Measurements from ENCODE around the gene JTB. TPM values are rescaled to one million over a fixed set of nuclear protein-coding genes. Genes with fewer than 3 reads are reported as not detected.
A peak's percentile ranks its signal among the peaks of the same experiment; 100 is the strongest.

The JTB gene
- total and polyA plus RNA-seq, 4 donors: 84.8 to 227 (median 146) TPM

- WGBS, 2 donors: 95 to 97% methylated on average over 12 of the region's 12 CpGs
- DNase-seq: peak in 1 of 2 donors; percentile 37
- H3K4me3 ChIP-seq (ENCODE audit: low read length in 2 of 2): no peak overlapping the region
- no peaks in the 10 kb centered on the region for H3K27me3 ChIP-seq (ENCODE audit: control insufficient read depth in 1 of 2, insufficient read depth in 2 of 2, low read length in 1 of 2)
- H3K27ac ChIP-seq (ENCODE audit: low read depth in 1 of 2, low read length in 2 of 2): no peak overlapping the region
- no peaks in the 10 kb centered on the region for H3K4me1 ChIP-seq (ENCODE audit: control insufficient read depth in 1 of 2, insufficient read depth in 2 of 2, low read length in 2 of 2)
- peaks cover 6 to 10% of the 10 kb centered on the region in 2 donors for H3K36me3 ChIP-seq (ENCODE audit: control insufficient read depth in 1 of 2, insufficient read depth in 2 of 2, low read length in 1 of 2)
- H3K9me3 ChIP-seq (ENCODE audit: control insufficient read depth, low read length): no peaks in the 10 kb centered on the region
- ATAC-seq (ENCODE audit: low FRiP score): no peak
- intact Hi-C loops (cut with DNase I): no loop called here
Measured at GRCh38 chr1:153936011-153936802, 41.3 kb downstream of the JTB start.

DNA sequence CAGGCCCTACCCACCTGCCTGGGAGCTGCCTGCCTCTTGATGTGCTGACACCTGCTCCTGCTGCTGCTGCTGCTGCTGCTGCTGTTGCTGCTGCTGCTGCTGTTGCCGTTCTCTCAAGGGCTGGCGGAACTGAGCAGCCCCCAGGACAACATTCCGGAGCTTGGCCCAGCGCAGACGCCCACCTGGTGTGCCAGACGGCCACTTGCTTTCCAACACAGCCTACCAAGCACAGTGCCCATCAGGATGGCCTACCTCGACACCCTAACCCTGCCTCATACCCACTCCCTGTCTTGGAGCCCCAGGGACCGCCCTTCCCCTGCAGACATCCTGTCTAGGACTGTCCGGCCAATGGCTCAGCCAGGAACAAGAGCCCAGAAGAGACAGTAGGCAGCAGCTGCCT, 42.7 kb downstream of the JTB start:
- no peak for ATAC-seq (ENCODE audit: low FRiP score)
- H3K9me3 ChIP-seq (ENCODE audit: control insufficient read depth, low read length): no peaks in the 10 kb centered on the region
- no peak overlapping the region for H3K4me3 ChIP-seq (ENCODE audit: low read length in 2 of 2)
- intact Hi-C loops (cut with DNase I): no loop called here
- 94 to 96% methylated on average over 9 of the region's 9 CpGs for WGBS, 2 donors
- H3K36me3 ChIP-seq (ENCODE audit: control insufficient read depth in 1 of 2, insufficient read depth in 2 of 2, low read length in 1 of 2): peaks cover 6 to 11% of the 10 kb centered on the region in 2 donors
- peak in 1 of 2 donors; percentile 72 for DNase-seq
- H3K27ac ChIP-seq (ENCODE audit: low read depth in 1 of 2, low read length in 2 of 2): no peak overlapping the region
- H3K4me1 ChIP-seq (ENCODE audit: control insufficient read depth in 1 of 2, insufficient read depth in 2 of 2, low read length in 2 of 2): no peaks in the 10 kb centered on the region
- no peaks in the 10 kb centered on the region for H3K27me3 ChIP-seq (ENCODE audit: control insufficient read depth in 1 of 2, insufficient read depth in 2 of 2, low read length in 1 of 2)

DNA sequence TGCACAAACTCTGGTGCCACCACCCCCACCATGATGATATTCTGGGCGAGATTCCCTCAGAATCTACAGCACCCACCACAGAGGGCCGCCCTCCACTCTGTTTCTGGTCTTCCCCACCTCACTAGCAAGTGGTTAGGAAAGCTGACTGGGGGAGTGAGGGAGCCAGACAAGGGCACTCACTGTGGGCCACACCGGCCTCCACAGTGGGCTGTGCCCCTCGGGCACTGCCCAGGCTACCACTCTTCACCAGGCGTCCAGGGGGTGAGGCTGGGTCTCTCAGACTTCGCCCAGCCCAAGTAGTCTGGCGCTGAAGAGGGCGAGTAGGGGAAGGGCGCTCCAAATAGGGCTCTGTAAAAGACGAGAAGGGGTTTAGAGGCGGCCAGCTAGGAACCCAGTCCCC, 43.5 kb downstream of the JTB start:
- Histone ChIP-seq H3K4me3 (ENCODE audit: low read length in 2 of 2) (no peak overlapping the region), H3K36me3 (ENCODE audit: control insufficient read depth in 1 of 2, insufficient read depth in 2 of 2, low read length in 1 of 2) (peaks cover 6 to 11% of the 10 kb centered on the region in 2 donors), H3K9me3 (ENCODE audit: control insufficient read depth, low read length) (no peaks in the 10 kb centered on the region), H3K27me3 (ENCODE audit: control insufficient read depth in 1 of 2, insufficient read depth in 2 of 2, low read length in 1 of 2) (no peaks in the 10 kb centered on the region), H3K4me1 (ENCODE audit: control insufficient read depth in 1 of 2, insufficient read depth in 2 of 2, low read length in 2 of 2) (no peaks in the 10 kb centered on the region), H3K27ac (ENCODE audit: low read depth in 1 of 2, low read length in 2 of 2) (no peak overlapping the region)
- ATAC-seq (ENCODE audit: low FRiP score) (no peak), DNase-seq (peak in 1 of 2 donors; percentile 37)
- intact Hi-C loops (cut with DNase I): no loop called here
- 93 to 98% methylated on average over 11 of the region's 11 CpGs for WGBS, 2 donors

- ATAC-seq (ENCODE audit: low FRiP score): no peak
- H3K4me1 ChIP-seq (ENCODE audit: control insufficient read depth in 1 of 2, insufficient read depth in 2 of 2, low read length in 2 of 2): no peaks in the 10 kb centered on the region
- H3K27ac ChIP-seq (ENCODE audit: low read depth in 1 of 2, low read length in 2 of 2): no peak overlapping the region
- peak in 1 of 2 donors; percentile 67 for DNase-seq
- 88 to 95% methylated on average over 12 to 14 of the region's 14 CpGs for WGBS, 2 donors
- no peaks in the 10 kb centered on the region for H3K27me3 ChIP-seq (ENCODE audit: control insufficient read depth in 1 of 2, insufficient read depth in 2 of 2, low read length in 1 of 2)
- H3K9me3 ChIP-seq (ENCODE audit: control insufficient read depth, low read length): no peaks in the 10 kb centered on the region
- H3K36me3 ChIP-seq (ENCODE audit: control insufficient read depth in 1 of 2, insufficient read depth in 2 of 2, low read length in 1 of 2): peaks cover 6 to 11% of the 10 kb centered on the region in 2 donors
- H3K4me3 ChIP-seq (ENCODE audit: low read length in 2 of 2): no peak overlapping the region
- intact Hi-C loops (cut with DNase I): no loop called here
Measured at GRCh38 chr1:153933430-153933829, 44.0 kb downstream of the JTB start.

DNA sequence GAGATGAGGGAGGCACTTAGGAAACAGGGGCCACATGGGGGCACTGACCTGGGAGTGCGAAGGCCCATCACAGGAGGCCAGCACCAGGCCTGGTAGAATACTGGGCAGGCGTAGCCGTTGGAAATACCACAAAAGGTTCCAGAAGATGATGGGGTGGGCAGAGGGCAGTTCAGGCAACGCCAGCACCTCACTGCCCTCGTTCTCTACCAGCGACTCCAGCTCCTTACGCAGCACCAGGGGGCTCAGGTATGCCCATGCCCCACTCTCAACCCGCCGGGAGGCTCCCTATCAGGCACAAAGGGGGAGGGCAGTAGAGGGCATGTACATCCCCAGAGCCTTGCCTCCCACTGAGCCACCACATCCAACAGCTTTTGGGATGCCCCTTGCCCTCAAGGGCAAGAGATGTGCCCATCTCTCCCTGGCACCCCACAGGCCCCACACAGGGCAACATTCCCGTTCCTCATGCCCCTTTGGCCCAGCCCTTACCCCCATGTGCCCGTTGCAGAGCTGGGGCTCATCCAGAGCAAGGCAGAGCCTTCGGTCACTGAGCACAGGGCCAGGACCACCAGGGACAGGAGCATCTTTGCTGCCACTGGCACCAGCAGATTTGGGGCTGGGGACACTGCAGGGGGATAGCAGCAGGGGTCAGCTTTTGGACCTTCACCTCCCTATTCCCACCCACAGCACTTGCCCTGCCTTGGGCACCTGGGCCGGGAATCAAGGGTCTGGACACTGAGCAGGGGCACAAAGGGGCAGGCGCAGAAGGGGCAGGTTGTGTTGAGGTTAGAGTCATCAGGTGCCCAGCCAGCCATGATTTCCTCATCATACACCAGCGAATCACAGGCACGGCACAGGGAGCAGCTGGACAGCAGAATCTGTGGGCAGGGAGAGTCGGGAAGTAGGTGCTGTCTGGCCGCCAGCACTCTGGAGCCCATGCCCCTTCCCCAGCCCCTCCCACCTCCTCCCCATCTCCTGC, 45.0 kb downstream of the JTB start:
- intact Hi-C loops (cut with DNase I): no loop called here
- H3K36me3 ChIP-seq (ENCODE audit: control insufficient read depth in 1 of 2, insufficient read depth in 2 of 2, low read length in 1 of 2): peaks cover 6 to 11% of the 10 kb centered on the region in 2 donors
- DNase-seq: peak in 1 of 2 donors; percentile 65

GRCh38 chr1:153929981-153930948, 47.2 kb downstream of the JTB start:
- Histone ChIP-seq H3K4me1 (ENCODE audit: control insufficient read depth in 1 of 2, insufficient read depth in 2 of 2, low read length in 2 of 2) (no peaks in the 10 kb centered on the region), H3K4me3 (ENCODE audit: low read length in 2 of 2) (no peak overlapping the region), H3K27ac (ENCODE audit: low read depth in 1 of 2, low read length in 2 of 2) (no peak overlapping the region), H3K9me3 (ENCODE audit: control insufficient read depth, low read length) (no peaks in the 10 kb centered on the region), H3K27me3 (ENCODE audit: control insufficient read depth in 1 of 2, insufficient read depth in 2 of 2, low read length in 1 of 2) (no peaks in the 10 kb centered on the region), H3K36me3 (ENCODE audit: control insufficient read depth in 1 of 2, insufficient read depth in 2 of 2, low read length in 1 of 2) (peaks cover 6 to 7% of the 10 kb centered on the region in 2 donors)
- DNase-seq (peak in 1 of 2 donors; percentile 40), ATAC-seq (ENCODE audit: low FRiP score) (no peak)
- intact Hi-C loops (cut with DNase I): loop anchor here in 1 of 2 donors (10.0 kb wide), 1 partner anchor 55 kb away; the partner anchor contains the start of gene RAB13
- WGBS, 2 donors: 82 to 88% methylated on average over 14 of the region's 14 CpGs

More for the DNA sequence above, 45.0 kb downstream of the JTB start:
- H3K9me3 ChIP-seq (ENCODE audit: control insufficient read depth, low read length): no peaks in the 10 kb centered on the region
- H3K4me1 ChIP-seq (ENCODE audit: control insufficient read depth in 1 of 2, insufficient read depth in 2 of 2, low read length in 2 of 2): no peaks in the 10 kb centered on the region
- 93 to 95% methylated on average over 18 of the region's 18 CpGs for WGBS, 2 donors
- H3K27ac ChIP-seq (ENCODE audit: low read depth in 1 of 2, low read length in 2 of 2): no peak overlapping the region
- no peak for ATAC-seq (ENCODE audit: low FRiP score)
- H3K27me3 ChIP-seq (ENCODE audit: control insufficient read depth in 1 of 2, insufficient read depth in 2 of 2, low read length in 1 of 2): no peaks in the 10 kb centered on the region
- no peak overlapping the region for H3K4me3 ChIP-seq (ENCODE audit: low read length in 2 of 2)

GRCh38 chr1:153929426-153929825, 48.0 kb downstream of the JTB start:
- no peak overlapping the region for H3K4me3 ChIP-seq (ENCODE audit: low read length in 2 of 2)
- H3K27ac ChIP-seq (ENCODE audit: low read depth in 1 of 2, low read length in 2 of 2): no peak overlapping the region
- 82 to 85% methylated on average over 5 of the region's 5 CpGs for WGBS, 2 donors
- ATAC-seq (ENCODE audit: low FRiP score): no peak
- no peak for DNase-seq
- H3K4me1 ChIP-seq (ENCODE audit: control insufficient read depth in 1 of 2, insufficient read depth in 2 of 2, low read length in 2 of 2): no peaks in the 10 kb centered on the region
- H3K27me3 ChIP-seq (ENCODE audit: control insufficient read depth in 1 of 2, insufficient read depth in 2 of 2, low read length in 1 of 2): no peaks in the 10 kb centered on the region
- peaks cover 3 to 6% of the 10 kb centered on the region in 2 donors for H3K36me3 ChIP-seq (ENCODE audit: control insufficient read depth in 1 of 2, insufficient read depth in 2 of 2, low read length in 1 of 2)
- intact Hi-C loops (cut with DNase I): loop anchor here in 1 of 2 donors (10.0 kb wide), 1 partner anchor 55 kb away; the partner anchor contains the start of gene RAB13
- no peaks in the 10 kb centered on the region for H3K9me3 ChIP-seq (ENCODE audit: control insufficient read depth, low read length)
